Liver (tissue), 9 donors: ENCODE measurements around the gene IL18RAP. TPM values are rescaled to one million over a fixed set of nuclear protein-coding genes. Genes with fewer than 3 reads are reported as not detected.

Experiments used
- DNase-seq: peaks from one replicate; pipeline ENCODE4 v3.0.0-alpha.2; 2017; ENCODE audit warnings: low spot score
- H3K27ac ChIP-seq, 2 donors: one replicate each; pipeline ENCODE4 v1.7.0; 2013; ENCODE audit warnings: inconsistent platforms in 2 of 2, low read length in 2 of 2, control low read depth in 1 of 2, low read depth in 1 of 2, mild to moderate bottlenecking in 1 of 2
- H3K27me3 ChIP-seq, 4 donors: one replicate each; pipeline versions ENCODE4 v1.6.1 to v1.7.0; 2013; ENCODE audit warnings: low read length in 3 of 4, inconsistent platforms in 1 of 4, mild to moderate bottlenecking in 1 of 4, moderate library complexity in 1 of 4; ENCODE audit not compliant: control insufficient read depth in 4 of 4, insufficient read depth in 4 of 4
- H3K36me3 ChIP-seq, 4 donors: one replicate each; pipeline versions ENCODE4 v1.6.1 to v1.7.0; 2013; ENCODE audit warnings: low read length in 3 of 4, mild to moderate bottlenecking in 3 of 4, low read depth in 1 of 4, moderate library complexity in 1 of 4; ENCODE audit not compliant: control insufficient read depth in 4 of 4, insufficient read depth in 3 of 4
- H3K4me1 ChIP-seq, 4 donors: one replicate each; pipeline versions ENCODE4 v1.6.1 to v1.7.0; 2013; ENCODE audit warnings: low read length in 3 of 4, mild to moderate bottlenecking in 3 of 4, moderate library complexity in 1 of 4; ENCODE audit not compliant: control insufficient read depth in 4 of 4, insufficient read depth in 4 of 4
- H3K4me3 ChIP-seq, 3 donors: one replicate each; pipeline versions ENCODE4 v1.6.1 to v1.7.0; 2013; ENCODE audit warnings: low read length in 3 of 3, control low read depth in 1 of 3, low read depth in 1 of 3, mild to moderate bottlenecking in 1 of 3
- H3K9ac ChIP-seq, 2 donors: one replicate each; pipeline ENCODE4 v1.7.0; 2013; ENCODE audit warnings: low read length in 2 of 2, mild to moderate bottlenecking in 2 of 2, moderate library complexity in 2 of 2, control low read depth in 1 of 2, low read depth in 1 of 2
- H3K9me3 ChIP-seq, 4 donors: one replicate each; pipeline versions ENCODE4 v1.6.1 to v1.7.0; 2013; ENCODE audit warnings: low read length in 3 of 4; ENCODE audit not compliant: control insufficient read depth in 4 of 4
- ATF3 ChIP-seq: IDR thresholded peaks from 2 replicates; pipeline ENCODE4 v1.6.1; 2016; ENCODE audit warnings: antibody characterized with exemption
- FOXA1 ChIP-seq: IDR thresholded peaks from 2 replicates; pipeline ENCODE4 v1.6.1; 2016; ENCODE audit warnings: antibody characterized with exemption
- FOXA2 ChIP-seq: IDR thresholded peaks from 2 replicates; pipeline ENCODE4 v1.6.1; 2016; ENCODE audit warnings: antibody characterized with exemption
- GABPA ChIP-seq, 2 donors: IDR thresholded peaks in 1 of 2; conservative IDR thresholded peaks in 1 of 2; 2 replicates each; pipeline ENCODE4 v1.6.1; 2016; ENCODE audit warnings: antibody characterized with exemption in 2 of 2, mild to moderate bottlenecking in 1 of 2, moderate library complexity in 1 of 2
- HNF4A ChIP-seq, 2 donors: conservative IDR thresholded peaks; 2 replicates each; pipeline ENCODE4 v1.6.1; 2016; ENCODE audit warnings: antibody characterized with exemption in 2 of 2, mild to moderate bottlenecking in 2 of 2
- HNF4G ChIP-seq: IDR thresholded peaks from 2 replicates; pipeline ENCODE4 v1.6.1; 2016; ENCODE audit warnings: antibody characterized with exemption
- JUND ChIP-seq, 2 donors: IDR thresholded peaks; 2 replicates each; pipeline ENCODE4 v1.6.1; 2016; ENCODE audit warnings: antibody characterized with exemption in 2 of 2
- MAX ChIP-seq: IDR thresholded peaks from 2 replicates; pipeline ENCODE4 v1.6.1; 2016; ENCODE audit warnings: antibody characterized with exemption
- NR2F2 ChIP-seq: IDR thresholded peaks from 2 replicates; pipeline ENCODE4 v1.6.1; 2016; ENCODE audit warnings: antibody characterized with exemption
- RAD21 ChIP-seq, 2 donors: IDR thresholded peaks; 2 replicates each; pipeline ENCODE4 v1.6.1; 2016; ENCODE audit warnings: antibody characterized with exemption in 2 of 2, mild to moderate bottlenecking in 2 of 2
- REST ChIP-seq: IDR thresholded peaks from 2 replicates; pipeline ENCODE4 v1.6.1; 2016; ENCODE audit warnings: antibody characterized with exemption, mild to moderate bottlenecking
- RXRA ChIP-seq, 2 donors: IDR thresholded peaks; 2 replicates each; pipeline ENCODE4 v1.6.1; 2017 to 2018; ENCODE audit warnings: antibody characterized with exemption in 2 of 2, mild to moderate bottlenecking in 1 of 2
- SP1 ChIP-seq: IDR thresholded peaks from 2 replicates; pipeline ENCODE4 v1.6.1; 2018; ENCODE audit warnings: antibody characterized with exemption, mild to moderate bottlenecking
- TAF1 ChIP-seq: conservative IDR thresholded peaks from 2 replicates; pipeline ENCODE4 v1.6.1; 2016; ENCODE audit warnings: antibody characterized with exemption, mild to moderate bottlenecking
- ZBTB33 ChIP-seq: IDR thresholded peaks from 2 replicates; pipeline ENCODE4 v1.6.1; 2016; ENCODE audit warnings: antibody characterized with exemption
- WGBS: extraction: QIAGEN DNeasy Blood & Tissue Kit; methylation state at CpG from one replicate; pipeline ENCODE4 v1.1.7; 2013; 5-methylcytosine and 5-hydroxymethylcytosine counted together
- polyA plus RNA-seq, 2 donors: library from polyadenylated mRNA; stranded (reverse) in 1 of 2; unstranded in 1 of 2; fragments of 200-250 nt in 1 of 2; fragments of >200 nt in 1 of 2; fragmentation: Nextera tagmentation in 1 of 2; extraction: Ambion mirVana in 1 of 2; gene quantifications; one replicate each; pipeline versions ENCODE4 v1.2.1 to v1.2.3, GENCODE V29; 2013 to 2015
- total RNA-seq, 2 donors: library from RNA; depleted of rRNA; stranded (reverse); fragments of >200 nt; gene quantifications; one replicate each; pipeline ENCODE4 v1.2.3, GENCODE V29; 2014
- donor health status: healthy.
- donor health status: healthy.
- donor health status: healthy.
- donor health status: healthy.
- donor health status: healthy.

IL18RAP gene
- total and polyA plus RNA-seq, 4 donors, result 0.14 to 7.3 (median 1.4) TPM

- no peak for DNase-seq
- no peaks in the 10 kb centered on the region for H3K4me1 ChIP-seq
- WGBS, result 95% methylated on average over 1 of the region's 1 CpG
- no peak overlapping the region for H3K27ac ChIP-seq
- TF ChIP-seq TAF1, result no peak
- TF ChIP-seq GABPA (IDR thresholded peaks at IDR 0.05 in 1 of 2, conservative IDR thresholded peaks at IDR 0.05 in 1 of 2), result no peak
- TF ChIP-seq RXRA (IDR thresholded peaks at IDR 0.05), result no peak
- TF ChIP-seq FOXA1, result no peak
- H3K9me3 ChIP-seq, result no peaks in the 10 kb centered on the region
- no peaks in the 10 kb centered on the region for H3K27me3 ChIP-seq
- H3K4me3 ChIP-seq, result no peak overlapping the region
- peaks cover 0 to 2% (median 2%) of the 10 kb centered on the region in 4 donors for H3K36me3 ChIP-seq
- H3K9ac ChIP-seq, result no peak overlapping the region
These were observed 30.0 kb upstream of the IL18RAP start for GRCh38 chr2:102392942-102393341.

GRCh38 chr2:102396012-102396411 is 26.9 kb upstream of the IL18RAP start:
- no peaks in the 10 kb centered on the region for H3K27me3 ChIP-seq
- WGBS, result 93% methylated on average over 2 of the region's 2 CpGs
- H3K9ac ChIP-seq, result no peak overlapping the region
- H3K36me3 ChIP-seq, result no peaks in the 10 kb centered on the region
- H3K9me3 ChIP-seq, result no peaks in the 10 kb centered on the region
- no peak for DNase-seq
- no peak overlapping the region for H3K4me3 ChIP-seq
- H3K4me1 ChIP-seq, result no peaks in the 10 kb centered on the region
- TF ChIP-seq FOXA2 (no peak), RXRA (IDR thresholded peaks at IDR 0.05) (no peak), RAD21 (IDR thresholded peaks at IDR 0.05) (no peak), HNF4A (conservative IDR thresholded peaks at IDR 0.05) (no peak), NR2F2 (no peak), SP1 (no peak), GABPA (IDR thresholded peaks at IDR 0.05 in 1 of 2, conservative IDR thresholded peaks at IDR 0.05 in 1 of 2) (no peak), ATF3 (no peak), FOXA1 (no peak), JUND (IDR thresholded peaks at IDR 0.05) (no peak), MAX (no peak), ZBTB33 (no peak), HNF4G (no peak)
- no peak overlapping the region for H3K27ac ChIP-seq

GRCh38 chr2:102397209-102397608 is 25.8 kb upstream of the IL18RAP start:
- no peaks in the 10 kb centered on the region for H3K9me3 ChIP-seq
- 92% methylated on average over 6 of the region's 6 CpGs for WGBS
- TF ChIP-seq ATF3 (no peak), HNF4A (conservative IDR thresholded peaks at IDR 0.05) (no peak), SP1 (no peak), REST (no peak), FOXA2 (no peak)
- no peaks in the 10 kb centered on the region for H3K4me1 ChIP-seq
- H3K9ac ChIP-seq, result no peak overlapping the region
- no peaks in the 10 kb centered on the region for H3K27me3 ChIP-seq
- DNase-seq, result no peak
- no peak overlapping the region for H3K27ac ChIP-seq
- H3K36me3 ChIP-seq, result no peaks in the 10 kb centered on the region
- no peak overlapping the region for H3K4me3 ChIP-seq
